ENCODE results near the gene TNK1. TPM values are rescaled to one million over a fixed set of nuclear protein-coding genes. Genes with fewer than 3 reads are reported as not detected.
A peak's percentile ranks its signal among the peaks of the same experiment; 100 is the strongest.

Gene TNK1
- total RNA-seq, 2 donors from 2014 or later = 1.9 to 2.1 TPM

- ATAC-seq (no peak), DNase-seq (no peak)
- intact Hi-C loops (cut with DNase I) = no loop called here
These were observed 42.8 kb downstream of the TNK1 start for GRCh38 chr17:7423679-7424078.

- intact Hi-C loops (cut with DNase I) = loop anchor here in 1 of 2 donors (5.0 kb wide), 1 partner anchor 58 kb away; no protein-coding TSS in a partner anchor
- no peak for ATAC-seq
- DNase-seq = no peak
These were observed 44.4 kb downstream of the TNK1 start, which contains the start of gene SPEM2 for GRCh38 chr17:7425316-7425715. Gene SPEM2 (plus strand): TSS chr17:7425616. CDS start chr17:7425689, 73 bp downstream.

- no peak for ATAC-seq
- intact Hi-C loops (cut with DNase I) = loop anchor here in 1 of 2 donors (5.0 kb wide), 1 partner anchor 58 kb away; no protein-coding TSS in a partner anchor
- DNase-seq = no peak
These were observed 44.9 kb downstream of the TNK1 start for GRCh38 chr17:7425756-7426155.

- ATAC-seq = no peak
- DNase-seq = no peak
- intact Hi-C loops (cut with DNase I) = loop anchor here in 1 of 2 donors (5.0 kb wide), 1 partner anchor 59 kb away; no protein-coding TSS in a partner anchor
These were observed 45.4 kb downstream of the TNK1 start for GRCh38 chr17:7426203-7426863.

GRCh38 chr17:7426896-7427489 is 46.1 kb downstream of the TNK1 start:
- DNase-seq (no peak), ATAC-seq (peak in 1 of 2 donors; percentile 18)
- intact Hi-C loops (cut with DNase I) = loop anchor here in 1 of 2 donors (5.0 kb wide), 1 partner anchor 60 kb away; no protein-coding TSS in a partner anchor

GRCh38 chr17:7427549-7427948 is 46.7 kb downstream of the TNK1 start:
- intact Hi-C loops (cut with DNase I) = loop anchor here in 1 of 2 donors (5.0 kb wide), 1 partner anchor 60 kb away; no protein-coding TSS in a partner anchor
- ATAC-seq (no peak), DNase-seq (no peak)

- DNase-seq = no peak
- no peak for ATAC-seq
- intact Hi-C loops (cut with DNase I) = loop anchor here in 1 of 2 donors (5.0 kb wide), 1 partner anchor 61 kb away; no protein-coding TSS in a partner anchor
These were observed 47.7 kb downstream of the TNK1 start, which contains the start of gene SPEM3 for GRCh38 chr17:7428557-7428956. Gene SPEM3 (plus strand): TSS chr17:7428857. CDS start chr17:7428903, 46 bp downstream.

- DNase-seq = no peak
- peak in 1 of 2 donors; percentile 5 for ATAC-seq
- intact Hi-C loops (cut with DNase I) = loop anchor here (5.0 to 10.0 kb wide), 2 partner anchors 62 to 135 kb away; partner anchors contain the start of gene SENP3 (in 1 of the 2)
These were observed 48.8 kb downstream of the TNK1 start for GRCh38 chr17:7429722-7430121.

- DNase-seq = no peak
- intact Hi-C loops (cut with DNase I) = loop anchor here in 1 of 2 donors (10.0 kb wide), 1 partner anchor 134 kb away; the partner anchor contains the start of gene SENP3
- ATAC-seq = no peak
These were observed 50.3 kb downstream of the TNK1 start for GRCh38 chr17:7431231-7431630.

- intact Hi-C loops (cut with DNase I) = loop anchor here in 1 of 2 donors (10.0 kb wide), 1 partner anchor 133 kb away; the partner anchor contains the start of gene SENP3
- ATAC-seq (no peak), DNase-seq (no peak)
These were observed 51.4 kb downstream of the TNK1 start for GRCh38 chr17:7432296-7432695.

GRCh38 chr17:7435676-7436555 is 55.0 kb downstream of the TNK1 start:
- ATAC-seq = peak in 1 of 2 donors; percentile 5
- intact Hi-C loops (cut with DNase I) = loop anchor here (2.0 to 10.0 kb wide), 5 partner anchors 31 to 129 kb away; partner anchors contain the start of genes SENP3 (in 2 of the 2), TMEM256 (in 1 of the 2) and TMEM95 (in 1 of the 2)
- DNase-seq = peak; percentile 47

- intact Hi-C loops (cut with DNase I) = loop anchor here (5.0 to 10.0 kb wide), 4 partner anchors 51 to 128 kb away; partner anchors contain the start of genes SENP3 (in 2 of the 2) and TMEM95 (in 1 of the 2)
- DNase-seq (peak; percentile 83), ATAC-seq (peak; percentile 76 to 78)
These were observed 55.9 kb downstream of the TNK1 start for GRCh38 chr17:7436556-7437368.

GRCh38 chr17:7437369-7437863 is 56.5 kb downstream of the TNK1 start:
- no peak for ATAC-seq
- peak; percentile 46 for DNase-seq
- intact Hi-C loops (cut with DNase I) = loop anchor here (5.0 to 10.0 kb wide), 4 partner anchors 50 to 127 kb away; partner anchors contain the start of genes SENP3 (in 2 of the 2) and TMEM95 (in 1 of the 2)

GRCh38 chr17:7437950-7438614 is 57.2 kb downstream of the TNK1 start:
- ATAC-seq (peak; percentile 8 to 27), DNase-seq (peak; percentile 84)
- intact Hi-C loops (cut with DNase I) = loop anchor here (5.0 to 10.0 kb wide), 4 partner anchors 49 to 127 kb away; partner anchors contain the start of genes SENP3 (in 2 of the 2) and TMEM95 (in 1 of the 2)

- ATAC-seq (no peak), DNase-seq (no peak)
- intact Hi-C loops (cut with DNase I) = loop anchor here (5.0 to 10.0 kb wide), 4 partner anchors 48 to 126 kb away; partner anchors contain the start of genes SENP3 (in 2 of the 2) and TMEM95 (in 1 of the 2)
These were observed 58.0 kb downstream of the TNK1 start for GRCh38 chr17:7438656-7439460.

Measured in left cardiac atrium (tissue), 4 donors.